Memory B cell (primary cell): ENCODE results near the gene ZNF19.

ENCODE experiments used
- ATAC-seq: fragments of 150-1000 bp; cut with Tn5 transposase; 2 replicates; pipeline ENCODE4 v1.10.0; 2021; ENCODE audit warnings: low read depth, mild to moderate bottlenecking, moderate library complexity
- DNase-seq, 2 donors: peaks; one replicate each; pipeline ENCODE4 v3.0.0; 2022; ENCODE audit warnings: low spot score in 2 of 2
- H3K27ac Mint-ChIP-seq: one replicate; pipeline ENCODE4 v1.8.0; 2022; ENCODE audit warnings: mild to moderate bottlenecking, moderate library complexity, mixed read lengths
- H3K27me3 Mint-ChIP-seq: one replicate; pipeline ENCODE4 v1.8.0; 2022; ENCODE audit warnings: mixed read lengths
- H3K36me3 Mint-ChIP-seq: one replicate; pipeline ENCODE4 v1.8.0; 2022; ENCODE audit warnings: mild to moderate bottlenecking, mixed read lengths
- H3K4me1 Mint-ChIP-seq: one replicate; pipeline ENCODE4 v1.8.0; 2022; ENCODE audit warnings: mixed read lengths
- H3K4me3 Mint-ChIP-seq: one replicate; pipeline ENCODE4 v1.8.0; 2022; ENCODE audit warnings: mild to moderate bottlenecking, moderate library complexity, mixed read lengths
- H3K9me3 Mint-ChIP-seq: one replicate; pipeline ENCODE4 v1.8.0; 2022; ENCODE audit warnings: mixed read lengths

Gene ZNF19

GRCh38 chr16:71489122-71489521, at the start of gene ZNF19:
Gene ZNF19 (minus strand): TSS chr16:71489324. CDS start chr16:71482114, 7,210 bp downstream.
- no peak for DNase-seq
- no peaks in the 10 kb centered on the region for H3K36me3 Mint-ChIP-seq
- H3K27ac Mint-ChIP-seq = no peak within 1 kb of the TSS
- H3K4me3 Mint-ChIP-seq = no peak within 1 kb of the TSS
- ATAC-seq = no peak
- H3K4me1 Mint-ChIP-seq = peaks cover 8% of the 10 kb centered on the region
- no peaks in the 10 kb centered on the region for H3K27me3 Mint-ChIP-seq
- no peaks in the 10 kb centered on the region for H3K9me3 Mint-ChIP-seq

GRCh38 chr16:71537643-71538042, 48.5 kb upstream of the ZNF19 start:
- Mint-ChIP-seq H3K27ac (no peak overlapping the region), H3K27me3 (peaks cover 3% of the 10 kb centered on the region), H3K9me3 (no peaks in the 10 kb centered on the region), H3K4me3 (no peak overlapping the region), H3K4me1 (peaks cover 14% of the 10 kb centered on the region), H3K36me3 (no peaks in the 10 kb centered on the region)
- peak; percentile 81 for ATAC-seq
- peak; percentile 29 to 38 for DNase-seq

- peaks cover 9% of the 10 kb centered on the region for H3K4me1 Mint-ChIP-seq
- H3K9me3 Mint-ChIP-seq = no peaks in the 10 kb centered on the region
- ATAC-seq = no peak
- no peak overlapping the region for H3K4me3 Mint-ChIP-seq
- no peak for DNase-seq
- H3K36me3 Mint-ChIP-seq = no peaks in the 10 kb centered on the region
- peaks cover 3% of the 10 kb centered on the region for H3K27me3 Mint-ChIP-seq
- H3K27ac Mint-ChIP-seq = no peak overlapping the region
These were observed 47.8 kb upstream of the ZNF19 start for GRCh38 chr16:71536752-71537499.

- no peak overlapping the region for H3K27ac Mint-ChIP-seq
- no peaks in the 10 kb centered on the region for H3K9me3 Mint-ChIP-seq
- no peak for DNase-seq
- no peak overlapping the region for H3K4me3 Mint-ChIP-seq
- H3K36me3 Mint-ChIP-seq = peaks cover 2% of the 10 kb centered on the region
- H3K4me1 Mint-ChIP-seq = no peaks in the 10 kb centered on the region
- no peak for ATAC-seq
- H3K27me3 Mint-ChIP-seq = peaks cover 10% of the 10 kb centered on the region
These were observed 43.2 kb upstream of the ZNF19 start for GRCh38 chr16:71532366-71532765.

- H3K36me3 Mint-ChIP-seq = peaks cover 2% of the 10 kb centered on the region
- peaks cover 5% of the 10 kb centered on the region for H3K4me1 Mint-ChIP-seq
- peaks cover 13% of the 10 kb centered on the region for H3K27me3 Mint-ChIP-seq
- no peak for ATAC-seq
- H3K9me3 Mint-ChIP-seq = no peaks in the 10 kb centered on the region
- no peak for DNase-seq
- no peak overlapping the region for H3K4me3 Mint-ChIP-seq
- no peak overlapping the region for H3K27ac Mint-ChIP-seq
These were observed 39.7 kb upstream of the ZNF19 start for GRCh38 chr16:71528863-71529262.

- H3K4me1 Mint-ChIP-seq = peaks cover 5% of the 10 kb centered on the region
- H3K9me3 Mint-ChIP-seq = no peaks in the 10 kb centered on the region
- no peak for DNase-seq
- H3K36me3 Mint-ChIP-seq = peaks cover 2% of the 10 kb centered on the region
- no peak overlapping the region for H3K4me3 Mint-ChIP-seq
- peaks cover 13% of the 10 kb centered on the region for H3K27me3 Mint-ChIP-seq
- no peak for ATAC-seq
- no peak overlapping the region for H3K27ac Mint-ChIP-seq
These were observed 39.1 kb upstream of the ZNF19 start for GRCh38 chr16:71528257-71528656.

- peaks cover 2% of the 10 kb centered on the region for H3K36me3 Mint-ChIP-seq
- no peak within 1 kb of the TSS for H3K4me3 Mint-ChIP-seq
- no peak within 1 kb of the TSS for H3K27ac Mint-ChIP-seq
- peaks cover 20% of the 10 kb centered on the region for H3K27me3 Mint-ChIP-seq
- DNase-seq (no peak), ATAC-seq (peak; percentile 32)
- H3K4me1 Mint-ChIP-seq = peaks cover 5% of the 10 kb centered on the region
- no peaks in the 10 kb centered on the region for H3K9me3 Mint-ChIP-seq
These were observed 37.0 kb upstream of the ZNF19 start, which contains the start of gene CHST4 for GRCh38 chr16:71526111-71526631. Gene CHST4 (plus strand): TSS chr16:71526426. CDS start chr16:71536678, 10,252 bp downstream.

- Mint-ChIP-seq H3K27ac (no peak overlapping the region), H3K4me3 (no peak overlapping the region), H3K36me3 (no peaks in the 10 kb centered on the region), H3K9me3 (no peaks in the 10 kb centered on the region), H3K4me1 (peaks cover 5% of the 10 kb centered on the region), H3K27me3 (peaks cover 18% of the 10 kb centered on the region)
- ATAC-seq (no peak), DNase-seq (no peak)
These were observed 35.7 kb upstream of the ZNF19 start for GRCh38 chr16:71524566-71525553.

- Mint-ChIP-seq H3K27ac (no peak overlapping the region), H3K27me3 (peaks cover 14% of the 10 kb centered on the region), H3K36me3 (no peaks in the 10 kb centered on the region), H3K4me3 (no peak overlapping the region), H3K9me3 (no peaks in the 10 kb centered on the region), H3K4me1 (no peaks in the 10 kb centered on the region)
- ATAC-seq = no peak
- no peak for DNase-seq
These were observed 31.4 kb upstream of the ZNF19 start for GRCh38 chr16:71520550-71520949.

GRCh38 chr16:71515026-71515425, 25.9 kb upstream of the ZNF19 start:
- Mint-ChIP-seq H3K36me3 (peaks cover 3% of the 10 kb centered on the region), H3K4me1 (no peaks in the 10 kb centered on the region), H3K27me3 (peaks cover 13% of the 10 kb centered on the region), H3K4me3 (no peak overlapping the region), H3K9me3 (no peaks in the 10 kb centered on the region), H3K27ac (no peak overlapping the region)
- DNase-seq = no peak
- ATAC-seq = no peak

GRCh38 chr16:71514476-71514875, 25.4 kb upstream of the ZNF19 start:
- Mint-ChIP-seq H3K4me1 (no peaks in the 10 kb centered on the region), H3K27ac (no peak overlapping the region), H3K36me3 (peaks cover 3% of the 10 kb centered on the region), H3K4me3 (no peak overlapping the region), H3K9me3 (no peaks in the 10 kb centered on the region), H3K27me3 (peaks cover 15% of the 10 kb centered on the region)
- ATAC-seq = no peak
- DNase-seq = no peak

- peaks cover 15% of the 10 kb centered on the region for H3K27me3 Mint-ChIP-seq
- H3K36me3 Mint-ChIP-seq = peaks cover 3% of the 10 kb centered on the region
- H3K4me3 Mint-ChIP-seq = no peak overlapping the region
- H3K4me1 Mint-ChIP-seq = no peaks in the 10 kb centered on the region
- H3K27ac Mint-ChIP-seq = no peak overlapping the region
- ATAC-seq (no peak), DNase-seq (no peak)
- no peaks in the 10 kb centered on the region for H3K9me3 Mint-ChIP-seq
These were observed 24.2 kb upstream of the ZNF19 start for GRCh38 chr16:71513302-71513701.

GRCh38 chr16:71507061-71507460, 17.9 kb upstream of the ZNF19 start:
- no peaks in the 10 kb centered on the region for H3K4me1 Mint-ChIP-seq
- H3K27me3 Mint-ChIP-seq = peaks cover 11% of the 10 kb centered on the region
- H3K4me3 Mint-ChIP-seq = no peak overlapping the region
- no peaks in the 10 kb centered on the region for H3K36me3 Mint-ChIP-seq
- no peak for DNase-seq
- H3K9me3 Mint-ChIP-seq = no peaks in the 10 kb centered on the region
- ATAC-seq = no peak
- H3K27ac Mint-ChIP-seq = no peak overlapping the region

GRCh38 chr16:71504901-71505300, 15.8 kb upstream of the ZNF19 start:
- H3K4me1 Mint-ChIP-seq = no peaks in the 10 kb centered on the region
- DNase-seq = no peak
- H3K27me3 Mint-ChIP-seq = peaks cover 15% of the 10 kb centered on the region
- no peaks in the 10 kb centered on the region for H3K36me3 Mint-ChIP-seq
- no peaks in the 10 kb centered on the region for H3K9me3 Mint-ChIP-seq
- ATAC-seq = no peak
- H3K27ac Mint-ChIP-seq = no peak overlapping the region
- no peak overlapping the region for H3K4me3 Mint-ChIP-seq
